K562 (cell line): ENCODE results near the gene RREB1. TPM values are rescaled to one million over a fixed set of nuclear protein-coding genes. Genes with fewer than 3 reads are reported as not detected.

Experiments
- ATF7 ChIP-seq: fragments of 450-650 bp; IDR thresholded peaks from 2 replicates; pipeline ENCODE4 v1.7.1; 2014; ENCODE audit warnings: mild to moderate bottlenecking, moderate library complexity
- BCLAF1 ChIP-seq, 2 experiments: fragments of 450-650 bp in 1 of 2; IDR thresholded peaks; 2 replicates each; pipeline ENCODE4 v1.6.1; 2011 to 2017; ENCODE audit warnings: low read depth in 2 of 2, antibody characterized with exemption in 1 of 2, borderline replicate concordance in 1 of 2, low read length in 1 of 2, mild to moderate bottlenecking in 1 of 2, mixed read lengths in 1 of 2; ENCODE audit not compliant: control insufficient read depth in 1 of 2
- FOXJ2 ChIP-seq: fragments of 200-800 bp; sonication (Bioruptor generic); IDR thresholded peaks from 2 replicates; pipeline ENCODE4 v1.6.1; 2016; ENCODE audit warnings: missing genetic modification characterization, missing compliant biosample characterization
- HDAC3 ChIP-seq: fragments of 450-650 bp; IDR thresholded peaks from 2 replicates; pipeline ENCODE4 v1.6.1; 2018; ENCODE audit warnings: borderline replicate concordance, mild to moderate bottlenecking, moderate library complexity; ENCODE audit not compliant: partially characterized antibody
- NELFE ChIP-seq: IDR thresholded peaks from 2 replicates; pipeline ENCODE4 v1.6.1; 2011; ENCODE audit warnings: mild to moderate bottlenecking; ENCODE audit not compliant: insufficient read depth, insufficient read length
- NRF1 ChIP-seq, 2 experiments: fragments of 450-650 bp; IDR thresholded peaks in 1 of 2; conservative IDR thresholded peaks in 1 of 2; 2 replicates each; pipeline ENCODE4 v1.6.1; 2014; ENCODE audit warnings: mild to moderate bottlenecking in 2 of 2
- POLR2B ChIP-seq: fragments of 450-650 bp; IDR thresholded peaks from 2 replicates; pipeline ENCODE4 v1.6.1; 2018; ENCODE audit warnings: low read depth; ENCODE audit not compliant: partially characterized antibody
- RBM15 ChIP-seq: fragments of 200-400 bp; formaldehyde crosslinking; IDR thresholded peaks from 2 replicates; pipeline ENCODE4 v1.6.1; 2018; ENCODE audit warnings: mild to moderate bottlenecking, low read length, moderate library complexity; ENCODE audit not compliant: insufficient read depth
- ZBTB1 ChIP-seq: sonication (generic); formaldehyde crosslinking; IDR thresholded peaks from 2 replicates; pipeline ENCODE4 v1.8.1; 2023; ENCODE audit warnings: missing genetic modification reagents, low read depth, mild to moderate bottlenecking, borderline replicate concordance
- ZBTB40 ChIP-seq, 2 experiments: fragments of 450-650 bp in 1 of 2; sonication (generic) in 1 of 2; formaldehyde crosslinking in 1 of 2; IDR thresholded peaks; 2 replicates each; pipeline versions ENCODE4 v1.7.1 to v1.9.0; 2016 to 2022; ENCODE audit warnings: inconsistent platforms in 1 of 2, mild to moderate bottlenecking in 1 of 2, missing genetic modification reagents in 1 of 2
- ZEB2 ChIP-seq: fragments of 450-650 bp; IDR thresholded peaks from 2 replicates; pipeline ENCODE4 v1.6.1; 2016
- ZFP1 ChIP-seq: fragments of 450-650 bp; formaldehyde crosslinking; IDR thresholded peaks from 2 replicates; pipeline ENCODE4 v1.4.0; 2020; ENCODE audit warnings: mild to moderate bottlenecking, mixed read lengths
- ZNF324 ChIP-seq: fragments of 250-450 bp; sonication (Bioruptor Pico); IDR thresholded peaks from 2 replicates; pipeline ENCODE4 v1.4.0; 2020; ENCODE audit warnings: mild to moderate bottlenecking
- ZNF507 ChIP-seq: conservative IDR thresholded peaks from 2 replicates; pipeline ENCODE4 v1.6.1; 2017; ENCODE audit warnings: missing genetic modification characterization, missing compliant biosample characterization
- polyA plus RNA-seq, 8 experiments: library from polyadenylated mRNA; depleted of rRNA in 4 of 8; stranded (reverse) in 5 of 8; unstranded in 3 of 8; fragments of >200 nt; fragmentation: Nextera tagmentation in 2 of 8; fragmentation: Illumina TruSeq in 1 of 8; extraction: Ambion mirVana in 2 of 8; extraction: Trizol in 1 of 8; gene quantifications; 2 replicates each; pipeline versions ENCODE4 v1.2.1 to v1.2.3, GENCODE V29; 2011 to 2014; ENCODE audit warnings: inconsistent platforms in 1 of 8, missing spikeins in 1 of 8
- total RNA-seq, 7 experiments: library from RNA; depleted of rRNA in 6 of 7; stranded (reverse); fragments of >200 nt in 6 of 7; fragmentation: Illumina TruSeq in 2 of 7; extraction: Trizol in 2 of 7; gene quantifications; 2 replicates each; pipeline versions ENCODE4 v1.2.1 to v1.2.3, GENCODE V29; 2011 to 2021; ENCODE audit warnings: low replicate concordance in 1 of 7

Gene RREB1
- total and polyA plus RNA-seq, 9 of the 15 experiments (the other 6 are each of a cell fraction or from before 2014, with no cell fraction given) = 3.3 to 64.2 (median 19.3) TPM

- TF ChIP-seq ZBTB40 (IDR thresholded peaks at IDR 0.05) (peak; percentile 61; the same call in 1 of the 2 replicates), ZBTB40 (CRISPR knock-in tag; IDR thresholded peaks at IDR 0.05) (no peak), RBM15 (no peak), ZBTB1 (CRISPR knock-in tag) (no peak), FOXJ2 (tag) (no peak), ZEB2 (peak; percentile 91; the same call in 1 of the 2 replicates), ZNF324 (CRISPR knock-in tag) (0 out of 2 replicates have a peak, but pooled peaks have one; percentile 60), POLR2B (peak; percentile 58), ATF7 (peak; percentile 54; the same call in 1 of the 2 replicates), HDAC3 (peak; percentile 68), NELFE (no peak), ZFP1 (CRISPR knock-in tag) (no peak), BCLAF1 (IDR thresholded peaks at IDR 0.05; ENCODE audit: borderline replicate concordance in 1 of 2, control insufficient read depth in 1 of 2, low read depth in 2 of 2, low read length in 1 of 2) (peak in 1 of 2 experiments; percentile 58; a peak in 1 of 4 replicates), ZNF507 (tag) (no peak), NRF1 (conservative IDR thresholded peaks at IDR 0.05 in 1 of 2, IDR thresholded peaks at IDR 0.05 in 1 of 2) (0 out of 4 replicates have a peak, but pooled peaks have one; percentile 16 to 30)
Observed at GRCh38 chr6:7119272-7119801, 11.6 kb downstream of the RREB1 start (continued).
